ENCODE results near the gene C1orf226.
A peak's percentile ranks its signal among the peaks of the same experiment; 100 is the strongest.
"Not testable (repeated sequence)": the region's sequence is repeated elsewhere in the genome, so short reads cannot be mapped to it uniquely, and the experiment has no call there.

C1orf226 gene, protein sequence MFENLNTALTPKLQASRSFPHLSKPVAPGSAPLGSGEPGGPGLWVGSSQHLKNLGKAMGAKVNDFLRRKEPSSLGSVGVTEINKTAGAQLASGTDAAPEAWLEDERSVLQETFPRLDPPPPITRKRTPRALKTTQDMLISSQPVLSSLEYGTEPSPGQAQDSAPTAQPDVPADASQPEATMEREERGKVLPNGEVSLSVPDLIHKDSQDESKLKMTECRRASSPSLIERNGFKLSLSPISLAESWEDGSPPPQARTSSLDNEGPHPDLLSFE

GRCh38 chr1:162381383-162381782, at the start of gene C1orf226:
TSS of gene C1orf226 (plus strand) at chr1:162381728. CDS start at chr1:162381902, 174 bp downstream.
- DNase-seq: no peak

GRCh38 chr1:162333991-162334390, 47.5 kb upstream of the C1orf226 start:
- DNase-seq: no peak

DNA sequence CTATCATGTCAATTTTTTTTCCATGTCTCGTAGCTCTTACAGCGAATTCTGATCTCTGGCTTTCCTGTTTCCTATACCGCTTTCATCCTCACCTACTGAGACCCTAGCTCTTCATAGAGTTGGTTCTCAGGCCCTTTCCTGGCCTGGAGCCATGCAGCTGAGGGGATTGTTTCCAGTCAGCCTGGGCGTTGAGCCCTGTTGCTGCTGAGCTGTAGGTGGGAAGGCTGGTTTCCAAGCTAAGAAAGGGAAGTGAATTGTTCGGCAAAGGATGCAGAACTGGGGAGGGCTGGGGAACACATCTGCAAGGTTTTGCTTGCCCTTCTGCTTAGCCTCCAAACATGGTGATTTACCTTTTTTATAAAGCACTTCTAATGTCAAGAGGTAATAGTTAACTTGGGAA, 46.4 kb upstream of the C1orf226 start:
- DNase-seq: no peak

DNA sequence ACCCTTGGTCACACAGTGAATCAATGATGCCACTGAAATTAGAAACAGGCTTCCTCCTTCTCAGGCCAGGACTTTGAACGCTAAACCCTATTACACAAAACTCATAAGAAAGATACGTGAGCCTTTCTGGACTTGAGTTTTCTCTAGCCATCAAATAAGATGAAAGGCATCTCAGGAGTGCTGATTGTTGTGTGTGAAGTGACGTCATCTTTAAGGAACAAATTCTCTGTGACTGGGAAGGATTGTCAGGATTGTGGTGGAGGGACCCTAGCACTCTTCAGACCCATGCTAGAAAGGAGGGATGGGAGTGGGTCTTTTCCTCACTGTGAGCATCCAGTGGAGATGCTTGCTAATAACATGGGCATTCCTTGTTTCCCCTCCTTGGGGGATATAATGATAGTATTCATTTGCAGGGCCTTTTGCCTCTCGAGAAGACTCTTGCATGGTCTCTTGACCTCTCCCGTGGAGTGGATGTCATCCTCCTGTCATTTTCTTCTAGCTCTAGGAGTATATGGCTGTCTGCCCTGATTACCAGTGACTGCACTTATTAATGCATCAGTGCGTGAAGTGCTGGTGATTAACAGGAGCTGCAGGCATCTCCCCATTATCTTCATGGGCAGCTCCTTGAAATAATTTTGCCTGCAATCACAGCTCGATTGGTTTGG, 44.8 kb upstream of the C1orf226 start:
- DNase-seq: no peak

DNA sequence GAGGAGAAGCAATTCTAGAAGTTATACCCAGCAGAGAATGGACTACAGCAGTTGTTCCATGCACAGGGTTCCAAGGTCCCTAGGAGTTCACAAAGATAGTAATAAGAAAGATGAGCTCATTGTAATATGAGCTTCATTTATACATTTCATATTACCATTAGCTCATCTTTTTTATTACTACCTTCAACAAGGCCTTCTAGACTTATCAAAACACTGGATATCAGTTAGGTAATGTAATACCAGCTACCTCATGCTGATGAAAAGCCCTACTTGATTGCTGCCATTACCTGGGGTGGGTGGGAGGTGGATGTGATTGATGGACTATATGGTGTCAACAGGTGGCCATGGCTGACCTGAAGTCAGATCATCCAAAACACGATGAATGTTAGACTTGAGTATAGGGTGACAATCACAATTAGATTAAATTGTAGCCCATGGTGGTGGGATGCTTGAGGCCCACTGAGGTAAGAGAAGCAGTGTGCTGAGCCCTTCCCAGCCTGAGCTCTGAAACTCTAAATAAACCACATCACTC, 39.0 kb upstream of the C1orf226 start:
- DNase-seq: no peak

DNA sequence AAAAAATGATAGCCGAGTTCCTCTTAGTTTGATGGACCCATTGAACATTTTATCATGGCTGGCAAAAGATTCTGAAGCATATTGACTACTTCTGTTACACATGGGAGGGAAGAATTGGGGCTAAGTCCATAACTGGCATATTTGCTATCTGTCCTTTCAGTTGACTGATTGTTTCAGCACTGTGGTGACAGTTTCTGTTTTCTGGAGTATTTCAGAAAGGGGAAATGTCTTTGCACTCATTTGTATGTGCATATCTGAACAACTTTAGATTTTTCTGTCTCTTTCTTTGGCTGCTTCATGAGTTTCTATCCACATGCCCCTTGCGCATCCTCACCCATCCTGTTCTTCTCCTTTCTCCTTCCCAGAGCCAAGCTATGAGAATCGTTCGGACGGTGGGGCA, 38.1 kb upstream of the C1orf226 start:
- no peak for DNase-seq

DNA sequence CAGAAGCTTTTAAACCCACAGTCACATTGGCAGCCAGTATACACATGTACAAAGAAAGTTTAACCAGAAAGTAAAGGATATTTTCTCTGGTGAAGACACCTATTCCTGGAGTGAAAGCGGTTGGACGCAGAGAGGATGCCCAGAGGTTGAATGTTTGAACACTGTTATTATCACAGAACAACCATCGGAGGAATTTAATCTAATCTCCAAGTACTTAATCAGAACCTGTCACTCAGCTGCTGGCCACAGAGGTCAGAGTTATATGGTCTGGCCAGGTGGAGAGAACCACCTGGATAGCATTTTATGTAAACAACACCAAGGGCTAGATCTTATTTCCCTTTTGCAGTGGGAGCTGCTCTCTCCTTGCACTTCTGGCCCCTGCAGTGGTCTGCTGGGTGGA, 34.2 kb upstream of the C1orf226 start:
- no peak for DNase-seq

DNA sequence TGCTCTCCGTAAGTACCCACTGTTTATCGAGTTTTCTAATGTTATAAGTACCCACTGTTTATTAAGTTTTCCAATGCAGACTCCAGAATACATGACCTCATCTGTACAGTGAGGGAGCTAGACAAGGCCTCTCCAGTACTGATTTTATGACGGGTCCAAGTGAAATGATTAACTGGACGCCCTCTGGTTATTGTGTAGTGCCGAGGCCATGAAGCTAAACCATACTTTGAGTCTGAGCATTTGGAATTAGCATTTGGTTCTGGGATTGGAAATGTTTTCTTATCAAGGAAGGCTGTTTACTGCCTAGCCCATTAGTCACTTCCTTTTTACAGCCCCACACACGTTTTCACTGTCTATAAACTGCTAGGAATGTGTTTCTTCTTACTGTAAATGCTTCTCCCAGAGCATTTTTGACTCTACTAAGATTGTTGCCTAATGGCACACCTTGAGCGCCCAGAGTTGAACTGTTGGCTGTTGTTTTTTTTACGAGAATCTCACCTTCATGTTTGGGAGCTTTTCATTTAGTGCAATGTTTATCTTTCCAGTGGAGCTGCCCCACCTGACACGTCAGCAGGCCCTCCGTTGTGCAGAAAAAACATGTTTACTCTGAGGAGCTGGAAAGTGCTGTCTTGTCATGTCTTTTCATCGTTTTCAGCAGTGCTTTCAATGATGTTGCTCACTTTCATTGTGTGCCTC, 31.7 kb upstream of the C1orf226 start:
- DNase-seq: no peak

DNA sequence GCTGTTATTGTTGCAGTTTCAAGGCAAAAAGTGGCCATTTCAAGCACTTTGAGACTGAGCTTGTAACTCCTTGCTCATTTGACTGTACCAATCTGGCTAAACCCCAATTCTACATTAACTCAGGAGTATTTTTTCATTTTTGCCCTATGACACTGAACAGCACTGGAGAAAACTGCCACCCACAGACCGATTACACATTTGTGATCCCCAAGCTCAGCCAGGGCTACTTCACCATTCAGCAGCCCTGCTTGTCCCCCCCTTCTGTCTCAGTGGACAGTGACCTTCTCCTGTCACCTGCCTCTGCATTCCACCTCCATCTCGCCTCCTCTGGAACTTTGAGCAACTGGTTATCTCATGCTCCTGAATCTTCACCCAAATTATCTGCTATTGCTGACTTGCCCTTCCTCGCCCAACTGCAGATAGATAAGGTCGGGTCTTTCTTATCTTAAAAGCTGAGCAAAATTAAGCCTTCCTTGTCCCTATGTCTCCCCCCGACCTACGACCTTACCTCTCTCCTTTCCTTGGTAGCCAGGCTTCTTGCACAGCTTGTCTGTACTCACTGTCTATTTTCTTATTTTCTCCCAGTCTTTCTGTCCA, 30.2 kb upstream of the C1orf226 start:
- no peak for DNase-seq

DNA sequence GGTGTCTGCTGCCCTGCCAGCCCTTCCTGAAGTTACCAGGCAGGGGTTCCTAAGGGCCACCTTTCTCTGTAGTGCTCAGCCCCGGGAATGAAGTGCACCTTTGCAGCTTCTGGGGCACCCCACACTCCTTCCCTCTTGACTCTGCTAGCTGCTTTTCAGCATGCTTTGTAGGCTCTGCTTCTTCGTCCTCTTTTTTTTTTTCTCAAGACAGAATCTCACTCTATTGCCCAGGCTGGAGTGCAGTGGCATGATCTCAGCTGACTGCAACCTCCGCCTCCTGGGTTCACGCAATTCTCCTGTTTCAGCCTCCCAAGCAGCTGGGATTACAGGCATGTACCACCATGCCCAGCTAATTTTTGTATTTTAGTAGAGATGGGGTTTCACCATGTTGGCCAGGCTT, 29.7 kb upstream of the C1orf226 start:
- DNase-seq: not testable (repeated sequence)

DNA sequence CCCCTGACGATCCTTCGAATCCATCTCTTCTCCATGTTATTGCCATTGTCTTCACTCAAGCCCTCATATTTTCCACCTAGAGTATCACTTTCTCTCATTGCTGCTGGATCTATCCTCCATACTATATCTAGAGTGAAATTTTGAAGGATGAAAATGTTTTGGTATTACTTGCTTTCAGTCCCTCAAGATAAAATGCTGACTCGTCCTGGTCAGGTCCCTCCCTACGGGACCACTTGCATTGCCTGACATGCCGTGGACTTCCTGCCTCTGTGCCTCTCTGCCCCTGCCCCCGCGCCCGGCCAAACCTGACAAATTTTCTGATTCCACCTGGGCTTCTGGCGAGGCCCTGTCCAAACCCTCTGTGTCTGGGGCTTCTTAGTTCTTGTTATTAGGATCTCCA, 28.4 kb upstream of the C1orf226 start:
- DNase-seq: no peak

DNA sequence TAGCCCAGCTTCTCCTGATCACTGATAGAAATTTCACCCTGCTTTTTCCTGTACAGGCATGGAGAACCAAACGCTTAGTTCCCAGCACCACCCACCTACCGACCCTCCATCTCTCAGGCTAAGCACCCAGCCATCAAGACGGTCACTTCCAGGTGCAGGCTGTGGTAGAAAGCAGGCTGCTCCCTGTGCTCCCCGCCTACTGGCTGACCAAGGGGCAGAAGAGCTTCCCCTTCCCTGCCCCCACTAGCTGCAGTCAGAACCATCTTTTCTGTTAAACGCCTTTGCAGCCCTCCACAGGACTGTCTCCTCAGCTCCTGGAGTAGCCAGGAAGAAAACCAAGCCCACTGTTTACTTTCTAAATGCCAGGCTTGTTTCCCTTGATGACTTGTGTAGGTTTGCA, 27.8 kb upstream of the C1orf226 start:
- DNase-seq: no peak

- DNase-seq: peak; percentile 28
These were observed 23.8 kb upstream of the C1orf226 start for GRCh38 chr1:162357681-162358266.

DNA sequence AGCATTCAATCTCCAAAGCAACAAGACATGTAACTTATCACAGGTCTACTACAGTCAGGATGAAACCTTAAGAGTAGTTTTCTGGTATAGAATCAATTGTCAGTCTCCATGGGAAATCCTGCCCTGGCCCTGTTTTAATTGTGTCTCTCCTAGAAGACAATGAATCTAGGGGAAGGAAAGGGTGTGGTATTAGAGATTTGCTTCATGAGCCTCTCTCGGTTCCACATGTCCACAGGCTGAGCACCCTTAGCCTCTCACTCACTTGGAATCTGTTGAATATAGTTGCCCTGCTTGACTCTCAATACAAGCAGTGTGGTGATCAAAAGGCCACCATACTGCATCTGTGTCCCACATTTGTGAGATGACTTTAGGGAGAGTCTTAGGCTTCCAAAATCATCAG, 22.6 kb upstream of the C1orf226 start:
- DNase-seq: no peak

GRCh38 chr1:162359523-162360236, 21.8 kb upstream of the C1orf226 start:
- no peak for DNase-seq

DNA sequence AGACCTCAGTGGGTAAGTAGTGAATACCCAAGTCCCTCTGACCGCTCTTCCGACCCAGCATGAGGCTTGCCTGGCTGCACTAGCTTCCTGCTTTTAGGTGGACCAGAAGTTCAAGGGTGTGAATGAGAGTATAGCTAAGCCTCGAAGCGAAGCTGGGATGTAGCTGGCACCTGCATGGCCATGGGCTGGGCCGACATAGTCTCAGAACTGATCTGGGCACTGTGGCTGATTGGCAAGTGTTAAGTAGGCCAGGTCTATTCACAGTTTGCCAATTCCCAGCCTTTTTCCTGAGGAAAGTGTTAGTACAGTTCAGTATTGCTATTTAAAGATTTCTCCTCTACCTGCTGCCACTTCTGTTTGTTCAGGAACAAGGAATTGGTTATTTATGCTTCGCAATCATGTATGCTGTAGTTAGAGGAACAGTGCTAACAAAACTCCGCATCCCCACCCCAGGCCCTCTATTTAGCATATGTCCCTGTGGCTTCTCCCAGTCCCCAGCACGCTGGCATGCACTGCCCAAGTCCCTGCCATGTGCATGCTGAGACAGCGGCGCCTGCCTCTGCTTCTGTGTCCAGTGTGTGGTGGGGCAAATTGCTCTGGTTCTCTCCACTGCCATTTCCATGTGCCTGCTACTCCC, 21.2 kb upstream of the C1orf226 start:
- no peak for DNase-seq

DNA sequence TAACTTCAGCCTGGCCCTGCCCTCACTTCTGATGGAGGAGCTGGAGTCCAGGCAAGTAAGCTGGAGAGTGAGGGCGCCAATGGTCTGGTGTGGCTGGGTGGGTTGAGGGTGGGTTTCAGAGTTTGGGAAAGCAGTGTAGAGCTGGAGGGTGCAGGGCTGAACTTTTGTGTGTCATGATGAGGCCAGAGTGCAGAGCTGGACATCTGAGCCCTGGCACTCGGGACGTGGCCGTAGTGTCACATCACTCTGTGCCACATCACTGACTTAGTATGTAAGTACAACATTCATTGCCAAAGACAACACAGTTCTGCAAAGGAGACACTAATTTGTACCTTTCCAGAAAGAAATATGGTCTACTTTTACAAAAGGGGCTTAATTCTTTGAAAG, 20.7 kb upstream of the C1orf226 start:
- no peak for DNase-seq

DNA sequence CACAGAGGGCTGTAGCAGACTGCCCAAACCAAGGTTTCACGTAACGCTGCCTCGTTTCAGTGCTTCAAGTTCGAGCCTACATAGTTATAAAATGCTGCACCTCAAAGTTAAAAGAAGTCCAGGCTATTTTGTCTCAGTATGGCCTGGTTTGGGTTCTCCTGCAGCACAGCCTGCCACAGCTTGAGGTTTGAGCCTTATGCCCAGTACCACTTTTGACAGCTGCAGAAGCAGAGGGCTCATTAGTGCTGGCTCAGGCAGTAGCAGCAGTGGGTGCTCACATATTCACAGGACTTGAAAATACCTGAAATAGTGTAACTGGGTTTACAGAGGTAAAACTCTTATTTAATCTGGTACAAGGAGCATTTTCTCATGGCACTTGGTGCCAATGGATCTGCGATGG, 20.2 kb upstream of the C1orf226 start:
- DNase-seq: no peak

- no peak for DNase-seq
These were observed 17.7 kb upstream of the C1orf226 start for GRCh38 chr1:162363823-162364222.

DNA sequence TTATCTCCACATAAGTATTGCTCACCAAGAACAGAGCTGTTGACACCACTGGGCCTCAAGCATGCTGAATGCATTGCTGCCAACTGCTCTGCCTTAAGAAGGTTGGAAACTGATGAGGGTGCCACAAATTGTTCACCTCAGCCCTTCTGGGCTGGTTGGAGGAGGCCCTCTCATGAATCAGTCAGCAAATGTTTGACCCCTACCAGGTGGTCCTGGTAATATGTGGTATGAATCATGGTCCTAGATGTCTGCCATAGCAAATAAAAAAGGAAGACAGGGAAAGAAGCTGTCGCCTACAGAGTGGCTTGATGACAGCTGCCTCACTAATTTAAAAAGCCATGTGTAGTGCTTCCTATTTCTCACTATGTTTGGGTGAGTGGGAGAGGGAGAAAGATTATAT, 17.0 kb upstream of the C1orf226 start:
- no peak for DNase-seq

GRCh38 chr1:162365284-162366020, 16.1 kb upstream of the C1orf226 start:
- DNase-seq: no peak

All from NCI-H526 treated with DMSO at 0.1 percent for 48 hours (cell line).